SK-N-SH (cell line): Measurements from ENCODE around the gene FGFBP2. TPM values are rescaled to one million over a fixed set of nuclear protein-coding genes. Genes with fewer than 3 reads are reported as not detected.

Experiments
- CTCF ChIA-PET: fragments of 300-600, 350-600 bp; formaldehyde crosslinking; extraction: SDS; loops from one replicate; lab custom pipeline; 2021; lab: Yijun Ruan, JAX
- POLR2A ChIA-PET: fragments of 350-600 bp; sonication (Branson Sonifier 250); formaldehyde crosslinking; extraction: SDS; loops from one replicate; lab custom pipeline; 2020; ENCODE audit warnings: antibody characterized with exemption, inconsistent platforms; lab: Yijun Ruan, JAX
- DNase-seq: peaks from one replicate; pipeline ENCODE4 v3.0.0; 2012
- H2AFZ ChIP-seq: fragments of 200-600 bp; sonication (generic); 2 replicates; pipeline ENCODE4 v1.8.1; 2016; ENCODE audit warnings: antibody characterized with exemption, mild to moderate bottlenecking, low read depth
- H3F3A ChIP-seq: fragments of 200-600 bp; sonication (generic); replicated peaks from 2 replicates; pipeline ENCODE3; 2016; ENCODE audit warnings: antibody characterized with exemption, mild to moderate bottlenecking; ENCODE audit not compliant: insufficient read depth
- H3K27ac ChIP-seq, 2 experiments: fragments of 200-500 bp in 1 of 2; fragments of 200-600 bp in 1 of 2; sonication (Bioruptor generic) in 1 of 2; sonication (generic), shearing (Covaris generic) in 1 of 2; 2 replicates each; pipeline versions ENCODE4 v1.5.1 to v1.6.1; 2014 to 2016; ENCODE audit warnings: low read depth in 2 of 2, inconsistent platforms in 1 of 2, low read length in 1 of 2, mild to moderate bottlenecking in 1 of 2, mixed read lengths in 1 of 2
- H3K27me3 ChIP-seq: fragments of 200-600 bp; sonication (generic), shearing (Covaris generic); 2 replicates; pipeline ENCODE4 v1.6.1; 2016; ENCODE audit warnings: mixed run types; ENCODE audit not compliant: insufficient read depth
- H3K36me3 ChIP-seq, 2 experiments: fragments of 200-500 bp in 1 of 2; fragments of 200-600 bp in 1 of 2; sonication (Bioruptor generic) in 1 of 2; sonication (generic) in 1 of 2; replicated peaks in 1 of 2; 2 replicates each; pipeline versions ENCODE3 to v1.5.1; 2014 to 2016; ENCODE audit warnings: low read length in 1 of 2, mild to moderate bottlenecking in 1 of 2; ENCODE audit not compliant: insufficient read depth in 2 of 2, control insufficient read depth in 1 of 2
- H3K4me1 ChIP-seq, 2 experiments: fragments of 200-500 bp in 1 of 2; fragments of 200-600 bp in 1 of 2; sonication (Bioruptor generic) in 1 of 2; sonication (generic), shearing (Covaris generic) in 1 of 2; 2 replicates each; pipeline versions ENCODE4 v1.5.1 to v1.6.1; 2014 to 2016; ENCODE audit warnings: low read depth in 1 of 2, low read length in 1 of 2, mixed run types in 1 of 2; ENCODE audit not compliant: insufficient read depth in 2 of 2, control insufficient read depth in 1 of 2
- H3K4me2 ChIP-seq: fragments of 200-600 bp; sonication (generic), shearing (Covaris generic); 2 replicates; pipeline ENCODE4 v1.6.1; 2017; ENCODE audit warnings: mixed run types
- H3K4me3 ChIP-seq, 2 experiments: fragments of 200-500 bp in 1 of 2; fragments of 200-600 bp in 1 of 2; sonication (Bioruptor generic) in 1 of 2; sonication (generic), shearing (Covaris generic) in 1 of 2; 2 replicates each; pipeline versions ENCODE4 v1.5.1 to v1.8.1; 2014 to 2016; ENCODE audit warnings: low read depth in 2 of 2, inconsistent platforms in 1 of 2, low read length in 1 of 2, mild to moderate bottlenecking in 1 of 2, mixed read lengths in 1 of 2, moderate library complexity in 1 of 2
- H3K79me2 ChIP-seq: fragments of 200-600 bp; sonication (generic); 2 replicates; pipeline ENCODE4 v1.8.1; 2017; ENCODE audit warnings: mild to moderate bottlenecking; ENCODE audit not compliant: insufficient read depth
- H3K9ac ChIP-seq: fragments of 200-600 bp; sonication (generic); 2 replicates; pipeline ENCODE4 v1.6.1; 2017; ENCODE audit warnings: mixed run types
- H3K9me2 ChIP-seq: fragments of 200-600 bp; sonication (generic); 2 replicates; pipeline ENCODE4 v1.6.1; 2017; ENCODE audit warnings: mixed run types
- H3K9me3 ChIP-seq: fragments of 200-600 bp; sonication (generic); 2 replicates; pipeline ENCODE4 v1.6.1; 2017; ENCODE audit warnings: mixed run types, mild to moderate bottlenecking, moderate library complexity
- H4K20me1 ChIP-seq: fragments of 200-600 bp; sonication (generic); 2 replicates; pipeline ENCODE4 v1.6.1; 2017; ENCODE audit warnings: mild to moderate bottlenecking, mixed run types; ENCODE audit not compliant: insufficient read depth
- CTCF ChIP-seq: fragments of 200-600 bp; sonication (generic); IDR thresholded peaks from 2 replicates; pipeline ENCODE4 v1.6.1; 2017; ENCODE audit warnings: antibody characterized with exemption, mild to moderate bottlenecking, moderate library complexity
- FOXJ3 ChIP-seq: sonication (generic); formaldehyde crosslinking; IDR thresholded peaks from 2 replicates; pipeline ENCODE4 v1.5.1; 2020; ENCODE audit warnings: mild to moderate bottlenecking, missing genetic modification reagents
- GATA2 ChIP-seq: sonication (generic); formaldehyde crosslinking; IDR thresholded peaks from 2 replicates; pipeline ENCODE4 v1.5.0; 2020; ENCODE audit warnings: mild to moderate bottlenecking, missing genetic modification reagents
- JUND ChIP-seq: IDR thresholded peaks from 2 replicates; pipeline ENCODE4 v1.4.0; 2012
- POLR2AphosphoS5 ChIP-seq: IDR thresholded peaks from 2 replicates; pipeline ENCODE4 v1.6.1; 2012; ENCODE audit warnings: low read depth, low read length
- RCOR1 ChIP-seq: fragments of 150-350 bp; IDR thresholded peaks from 2 replicates; pipeline ENCODE4 v1.6.1; 2017; ENCODE audit warnings: antibody characterized with exemption, low read length
- RXRA ChIP-seq: IDR thresholded peaks from 2 replicates; pipeline ENCODE4 v1.4.0; 2012; ENCODE audit warnings: low read depth, mild to moderate bottlenecking, borderline replicate concordance
- TAF1 ChIP-seq: IDR thresholded peaks from 2 replicates; pipeline ENCODE4 v1.6.1; 2012; ENCODE audit warnings: low read depth, mild to moderate bottlenecking, low read length, moderate library complexity, borderline replicate concordance
- WGBS: methylation state at CpG from one replicate; pipeline ENCODE4 v1.1.6; 2017; ENCODE audit warnings: low lambda C conversion rate; 5-methylcytosine and 5-hydroxymethylcytosine counted together
- polyA plus RNA-seq, 3 experiments: library from polyadenylated mRNA; depleted of rRNA; stranded (reverse); fragments of >200 nt; gene quantifications; 2 replicates each; pipeline ENCODE4 v1.2.3, GENCODE V29; 2012
- TF ChIP-seq, protein P1 (sequence below): fragments of 150-350 bp; IDR thresholded peaks from 2 replicates; pipeline ENCODE4 v1.6.1; 2016; ENCODE audit warnings: mild to moderate bottlenecking, low read depth, low read length

Gene FGFBP2
- polyA plus RNA-seq, 1 of the 3 experiments (the other 2 are of a cell fraction) = 0.62 TPM

GRCh38 chr4:15912236-15912635, 50.7 kb downstream of the FGFBP2 start:
- no peaks in the 10 kb centered on the region for H3K36me3 ChIP-seq
- H3K27ac ChIP-seq = no peak overlapping the region
- H3K27me3 ChIP-seq = no peaks in the 10 kb centered on the region
- ChIA-PET POLR2A (no interaction called here), CTCF (interaction anchor here (1.7 kb wide), 1 partner anchor 30 kb away, joined by 5 read pairs; no protein-coding TSS in a partner anchor)
- peaks cover 0 to under 1% of the 10 kb centered on the region in 2 experiments; a peak in 3 of 4 replicates for H3K4me1 ChIP-seq
- H3K79me2 ChIP-seq = no peaks in the 10 kb centered on the region
- H3K4me3 ChIP-seq = no peak overlapping the region
- TF ChIP-seq FOXJ3 (no peak), POLR2AphosphoS5 (no peak), CTCF (no peak), GATA2 (CRISPR knock-in tag) (no peak), TAF1 (no peak), RXRA (no peak), JUND (no peak), RCOR1 (no peak)
- TF ChIP-seq, protein P1, sequence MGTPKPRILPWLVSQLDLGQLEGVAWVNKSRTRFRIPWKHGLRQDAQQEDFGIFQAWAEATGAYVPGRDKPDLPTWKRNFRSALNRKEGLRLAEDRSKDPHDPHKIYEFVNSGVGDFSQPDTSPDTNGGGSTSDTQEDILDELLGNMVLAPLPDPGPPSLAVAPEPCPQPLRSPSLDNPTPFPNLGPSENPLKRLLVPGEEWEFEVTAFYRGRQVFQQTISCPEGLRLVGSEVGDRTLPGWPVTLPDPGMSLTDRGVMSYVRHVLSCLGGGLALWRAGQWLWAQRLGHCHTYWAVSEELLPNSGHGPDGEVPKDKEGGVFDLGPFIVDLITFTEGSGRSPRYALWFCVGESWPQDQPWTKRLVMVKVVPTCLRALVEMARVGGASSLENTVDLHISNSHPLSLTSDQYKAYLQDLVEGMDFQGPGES = no peak
- no peak overlapping the region for H3K4me2 ChIP-seq
- WGBS = 63% methylated on average over 7 of the region's 7 CpGs
- H3K9ac ChIP-seq = no peak overlapping the region
- DNase-seq = no peak
- H3K9me3 ChIP-seq = no peaks in the 10 kb centered on the region
- peaks cover 3% of the 10 kb centered on the region for H3F3A ChIP-seq
- no peaks in the 10 kb centered on the region for H3K9me2 ChIP-seq
- no peak overlapping the region for H2AFZ ChIP-seq
- no peaks in the 10 kb centered on the region for H4K20me1 ChIP-seq

Other genes with a start within 250 kb of the FGFBP2 start
- gene CD38, start 184.8 kb downstream of the FGFBP2 start, polyA plus RNA-seq (2012; rRNA removed) = 0.02 TPM in 1 of 2 replicates, not detected in the other
- 0.11 and 0.13 TPM in 2 replicates for gene FGFBP1, start 24.4 kb downstream of the FGFBP2 start, polyA plus RNA-seq (2012; rRNA removed)
- not detected in 2 replicates for gene PROM1, start 120.8 kb upstream of the FGFBP2 start, polyA plus RNA-seq (2012; rRNA removed)